Measurements from ENCODE around the gene MTFMT. TPM values are rescaled to one million over a fixed set of nuclear protein-coding genes. Genes with fewer than 3 reads are reported as not detected.
A peak's percentile ranks its signal among the peaks of the same experiment; 100 is the strongest.

MTFMT gene
- total and polyA plus RNA-seq, 4 experiments from 2014 or later, result 15.2 to 22.6 (median 19.0) TPM

DNA sequence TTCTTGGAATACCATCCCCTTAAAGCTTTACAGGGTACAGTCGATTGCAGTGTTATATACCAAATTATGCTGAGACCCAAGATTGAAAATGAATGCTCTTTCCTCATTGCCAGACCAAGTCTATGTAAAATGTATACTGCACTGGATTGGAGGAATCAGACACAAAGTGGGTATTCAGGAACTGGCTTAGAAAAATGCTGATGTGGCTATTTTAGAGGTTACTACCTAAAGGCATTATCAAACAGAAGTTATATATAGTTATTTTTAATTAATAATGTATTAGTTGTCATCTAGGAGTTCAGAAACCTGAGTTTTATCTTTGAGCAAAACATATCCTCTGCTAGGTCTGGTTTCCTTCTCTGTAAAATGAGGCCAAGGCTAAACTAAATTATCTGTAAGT is 36.1 kb downstream of the MTFMT start:
- CTCF ChIA-PET (ENCODE audit: partially characterized antibody), result interaction anchor here (1.0 kb wide), 1 partner anchor 10 kb away, joined by 3 read pairs; no protein-coding TSS in a partner anchor
- H3K9me3 Mint-ChIP-seq, result peaks cover 0 to 6% (median 0%) of the 10 kb centered on the region in 8 donors
- POLR2A ChIA-PET (ENCODE audit: partially characterized antibody), result interaction anchor here (0.5 kb wide), 1 partner anchor 1716 kb away, joined by 4 read pairs; no protein-coding TSS in a partner anchor
- no peak for DNase-seq
- no peak overlapping the region for H3K27ac ChIP-seq (ENCODE audit: low read depth, low read length)
- peak overlapping the region in 1 of 7 donors; percentile 57 for H3K27ac Mint-ChIP-seq
- H3K4me3 ChIP-seq (ENCODE audit: low read length in 2 of 2), result no peak overlapping the region
- no peaks in the 10 kb centered on the region for H3K27me3 ChIP-seq (ENCODE audit: insufficient read depth, low read length)
- peaks cover 0 to 9% of the 10 kb centered on the region in 2 donors for H3K36me3 Mint-ChIP-seq
- no peaks in the 10 kb centered on the region for H3K9me3 ChIP-seq (ENCODE audit: control insufficient read depth in 1 of 2, low read length in 2 of 2)
- no peaks in the 10 kb centered on the region for H3K36me3 ChIP-seq (ENCODE audit: insufficient read depth, low read length)
- peaks cover 16% of the 10 kb centered on the region for H3K4me1 ChIP-seq (ENCODE audit: insufficient read depth, low read length)
- H3K27me3 Mint-ChIP-seq, result no peaks in the 10 kb centered on the region
- intact Hi-C loops (cut with micrococcal nuclease), result loop anchor here (5.0 kb wide), 1 partner anchor 151 kb away; the partner anchor contains the start of gene PLEKHO2
- H3K4me3 Mint-ChIP-seq, result peak overlapping the region in 2 of 8 donors; percentile 0 to 28
- peaks cover 15 to 29% (median 19%) of the 10 kb centered on the region in 4 donors for H3K4me1 Mint-ChIP-seq

DNA sequence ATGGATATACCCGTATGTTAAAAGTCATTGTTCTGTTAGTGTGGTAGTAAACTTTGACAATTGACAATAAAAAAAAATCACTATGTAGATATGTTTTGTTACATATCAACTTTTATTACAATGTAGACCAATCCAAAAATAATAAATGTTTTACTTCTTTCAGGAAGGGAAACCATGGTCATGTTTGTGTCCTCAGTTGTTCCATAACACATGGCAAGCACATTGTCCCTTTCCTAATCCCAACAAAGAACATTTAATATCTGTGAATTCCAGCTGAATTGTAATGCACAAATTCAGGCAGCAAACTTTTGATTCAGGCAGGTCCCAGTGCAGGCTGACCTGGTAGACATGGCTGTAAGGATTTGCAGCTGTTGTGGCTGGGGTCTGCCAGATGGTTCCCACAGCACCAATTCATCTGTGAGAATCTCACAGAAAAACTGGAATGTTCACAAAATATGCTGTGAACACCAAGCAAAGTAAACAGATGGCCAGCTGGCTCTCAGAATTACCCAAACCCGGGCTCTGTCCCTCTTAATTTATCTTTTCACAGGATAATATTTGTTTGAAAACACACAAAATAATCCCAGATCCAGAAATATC is 37.8 kb downstream of the MTFMT start:
- H3K27ac Mint-ChIP-seq, result peak overlapping the region in 3 of 7 donors; percentile 29 to 49 (median 31)
- no peaks in the 10 kb centered on the region for H3K36me3 ChIP-seq (ENCODE audit: insufficient read depth, low read length)
- H3K9me3 ChIP-seq (ENCODE audit: control insufficient read depth in 1 of 2, low read length in 2 of 2), result no peaks in the 10 kb centered on the region
- peaks cover 29% of the 10 kb centered on the region for H3K4me1 ChIP-seq (ENCODE audit: insufficient read depth, low read length)
- H3K9me3 Mint-ChIP-seq, result peaks cover 0 to 6% (median 0%) of the 10 kb centered on the region in 8 donors
- no peak for DNase-seq
- H3K4me3 ChIP-seq (ENCODE audit: low read length in 2 of 2), result no peak overlapping the region
- no peaks in the 10 kb centered on the region for H3K27me3 Mint-ChIP-seq
- H3K4me3 Mint-ChIP-seq, result peak overlapping the region in 5 of 8 donors; percentile 0 to 65 (median 46)
- ChIA-PET CTCF (ENCODE audit: partially characterized antibody) (no interaction called here), POLR2A (ENCODE audit: partially characterized antibody) (interaction anchor here (1.5 to 2.2 kb wide), 2 partner anchors 98 to 313 kb away, joined by 3 to 5 read pairs; partner anchors contain the start of gene RNU5B-1)
- peaks cover 6 to 11% of the 10 kb centered on the region in 2 donors for H3K36me3 Mint-ChIP-seq
- intact Hi-C loops (cut with micrococcal nuclease), result loop anchor here (5.0 kb wide), 1 partner anchor 149 kb away; the partner anchor contains the start of gene PLEKHO2
- no peak overlapping the region for H3K27ac ChIP-seq (ENCODE audit: low read depth, low read length)
- H3K27me3 ChIP-seq (ENCODE audit: insufficient read depth, low read length), result no peaks in the 10 kb centered on the region
- peaks cover 23 to 40% (median 34%) of the 10 kb centered on the region in 4 donors for H3K4me1 Mint-ChIP-seq

DNA sequence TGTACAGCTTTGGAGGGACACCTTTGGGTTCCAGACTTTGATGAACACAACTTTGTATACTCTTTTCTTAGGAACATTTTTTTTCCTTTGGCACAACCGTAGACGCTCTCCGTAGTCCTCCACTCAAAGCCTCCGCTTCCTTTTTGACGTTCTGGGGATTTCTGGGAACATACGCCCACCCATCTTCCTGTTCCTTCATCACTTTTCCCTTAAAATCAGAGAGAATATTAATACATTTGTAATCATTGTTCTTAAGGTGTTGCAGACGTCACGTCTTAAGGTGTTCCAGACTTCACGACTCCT is 39.3 kb downstream of the MTFMT start:
- H3K27me3 Mint-ChIP-seq, result no peaks in the 10 kb centered on the region
- ChIA-PET CTCF (ENCODE audit: partially characterized antibody) (no interaction called here), POLR2A (ENCODE audit: partially characterized antibody) (interaction anchor here (0.6 to 2.2 kb wide), 7 partner anchors 19 to 315 kb away, joined by 3 to 5 read pairs (median 4); partner anchors contain the start of gene RNU5B-1)
- peak overlapping the region; percentile 87 to 99 (median 95) for H3K4me3 Mint-ChIP-seq
- H3K36me3 Mint-ChIP-seq, result peaks cover 6 to 16% of the 10 kb centered on the region in 2 donors
- peaks cover 0 to 6% (median 0%) of the 10 kb centered on the region in 8 donors for H3K9me3 Mint-ChIP-seq
- H3K4me1 ChIP-seq (ENCODE audit: insufficient read depth, low read length), result peaks cover 34% of the 10 kb centered on the region
- intact Hi-C loops (cut with micrococcal nuclease), result loop anchor here (5.0 kb wide), 1 partner anchor 148 kb away; the partner anchor contains the start of gene PLEKHO2
- H3K9me3 ChIP-seq (ENCODE audit: control insufficient read depth in 1 of 2, low read length in 2 of 2), result no peaks in the 10 kb centered on the region
- no peak for DNase-seq
- peak overlapping the region; percentile 92 to 98 (median 96) for H3K27ac Mint-ChIP-seq
- H3K27ac ChIP-seq (ENCODE audit: low read depth, low read length), result peak overlapping the region; percentile 81
- H3K4me1 Mint-ChIP-seq, result peaks cover 29 to 49% (median 41%) of the 10 kb centered on the region in 4 donors
- H3K27me3 ChIP-seq (ENCODE audit: insufficient read depth, low read length), result no peaks in the 10 kb centered on the region
- no peaks in the 10 kb centered on the region for H3K36me3 ChIP-seq (ENCODE audit: insufficient read depth, low read length)
- H3K4me3 ChIP-seq (ENCODE audit: low read length in 2 of 2), result peak overlapping the region; percentile 96 to 99

DNA sequence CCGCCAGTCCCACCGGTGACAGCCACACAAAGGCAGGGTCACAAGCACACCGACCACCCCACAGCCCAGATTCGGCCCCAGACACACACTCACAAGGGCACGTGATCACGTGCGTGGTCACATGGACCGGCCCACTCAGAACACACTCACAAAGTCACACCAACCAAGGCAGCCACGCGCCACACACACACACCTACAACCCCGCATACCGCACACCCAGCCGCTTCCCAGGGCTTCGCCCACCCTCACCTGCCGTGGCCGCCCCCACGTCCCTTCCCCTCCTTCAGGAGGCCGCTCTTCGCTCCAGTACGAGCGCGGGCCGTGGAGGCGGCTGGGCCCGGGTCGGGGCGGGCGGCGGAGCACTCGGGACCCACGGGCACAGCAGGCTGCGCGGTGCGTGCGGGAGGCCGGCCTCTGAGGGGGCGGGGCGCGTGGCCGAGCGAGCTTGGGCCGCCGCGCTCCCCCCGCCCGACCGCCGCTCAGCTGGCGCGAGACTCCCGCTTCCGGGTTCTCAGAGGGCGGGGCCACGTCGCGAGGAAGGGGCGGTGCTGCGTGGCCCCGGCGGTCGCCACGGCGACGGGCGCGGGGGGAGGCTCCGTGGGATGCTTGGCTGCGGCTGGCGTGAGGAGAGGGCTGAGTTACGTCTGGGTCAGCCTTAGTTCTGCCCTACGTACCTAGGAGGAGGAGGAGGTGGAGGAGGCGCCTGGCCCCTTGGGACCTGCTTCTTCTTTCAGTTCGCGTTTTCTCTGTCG is 39.8 kb downstream of the MTFMT start, which contains the start of gene SPG21:
Gene SPG21, minus strand, starts transcription at position 499 of the 752 bp plus-strand sequence. CDS start 6,345 bp downstream, outside the sequence.
- peaks cover 6 to 16% of the 10 kb centered on the region in 2 donors for H3K36me3 Mint-ChIP-seq
- intact Hi-C loops (cut with micrococcal nuclease), result loop anchor here (1.0 to 5.0 kb wide), 4 partner anchors 40 to 297 kb away; partner anchors contain the start of genes CLPX, MTFMT, PARP16 and PLEKHO2
- Histone ChIP-seq H3K9me3 (ENCODE audit: control insufficient read depth in 1 of 2, low read length in 2 of 2) (no peaks in the 10 kb centered on the region), H3K4me1 (ENCODE audit: insufficient read depth, low read length) (peaks cover 35% of the 10 kb centered on the region), H3K4me3 (ENCODE audit: low read length in 2 of 2) (peak within 1 kb of the TSS; percentile 96 to 99), H3K36me3 (ENCODE audit: insufficient read depth, low read length) (no peaks in the 10 kb centered on the region), H3K27me3 (ENCODE audit: insufficient read depth, low read length) (no peaks in the 10 kb centered on the region), H3K27ac (ENCODE audit: low read depth, low read length) (peak within 1 kb of the TSS; percentile 81)
- peaks cover 29 to 53% (median 42%) of the 10 kb centered on the region in 4 donors for H3K4me1 Mint-ChIP-seq
- peak within 1 kb of the TSS; percentile 93 to 99 (median 97) for H3K4me3 Mint-ChIP-seq
- ChIA-PET CTCF (ENCODE audit: partially characterized antibody) (interaction anchor here (1.0 to 1.6 kb wide), 2 partner anchors 44 to 262 kb away, joined by 3 read pairs; no protein-coding TSS in a partner anchor), POLR2A (ENCODE audit: partially characterized antibody) (interaction anchor here (0.6 to 2.2 kb wide), 9 partner anchors 19 to 315 kb away, joined by 3 to 5 read pairs (median 3); partner anchors contain the start of gene RNU5B-1)
- peak; percentile 87 to 91 (median 88) for DNase-seq
- H3K9me3 Mint-ChIP-seq, result peaks cover 0 to 6% (median 0%) of the 10 kb centered on the region in 8 donors
- peak within 1 kb of the TSS; percentile 93 to 98 (median 97) for H3K27ac Mint-ChIP-seq
- no peaks in the 10 kb centered on the region for H3K27me3 Mint-ChIP-seq

DNA sequence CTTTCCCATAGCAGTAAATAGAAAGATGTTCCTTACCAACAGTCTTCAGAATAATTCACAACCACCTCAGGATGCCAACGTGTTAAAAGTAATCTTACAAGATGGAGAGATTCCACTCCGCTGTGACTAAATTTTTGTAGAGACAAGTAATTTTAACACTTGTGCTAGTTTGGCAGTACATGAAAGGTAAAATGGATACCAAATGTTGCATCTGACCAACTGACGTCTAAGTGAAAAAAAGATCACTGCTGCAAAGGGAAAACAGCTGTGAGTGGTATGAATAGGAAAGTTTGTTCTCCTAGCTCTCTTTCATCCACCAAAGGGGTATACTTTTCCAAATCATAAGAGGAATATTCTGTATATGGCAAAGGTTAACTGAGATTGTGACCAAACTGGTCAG is 42.3 kb downstream of the MTFMT start:
- H3K4me1 ChIP-seq (ENCODE audit: insufficient read depth, low read length), result peaks cover 40% of the 10 kb centered on the region
- intact Hi-C loops (cut with micrococcal nuclease), result no loop called here
- CTCF ChIA-PET (ENCODE audit: partially characterized antibody), result no interaction called here
- no peaks in the 10 kb centered on the region for H3K27me3 ChIP-seq (ENCODE audit: insufficient read depth, low read length)
- Mint-ChIP-seq H3K36me3 (peaks cover 6 to 16% of the 10 kb centered on the region in 2 donors), H3K4me3 (peak overlapping the region in 5 of 8 donors; percentile 23 to 58 (median 46)), H3K27ac (peak overlapping the region in 3 of 7 donors; percentile 6 to 55 (median 22)), H3K9me3 (peaks cover 0 to 6% (median 0%) of the 10 kb centered on the region in 8 donors), H3K27me3 (no peaks in the 10 kb centered on the region), H3K4me1 (peaks cover 27 to 62% (median 43%) of the 10 kb centered on the region in 4 donors)
- H3K4me3 ChIP-seq (ENCODE audit: low read length in 2 of 2), result no peak overlapping the region
- DNase-seq, result no peak
- no peaks in the 10 kb centered on the region for H3K9me3 ChIP-seq (ENCODE audit: control insufficient read depth in 1 of 2, low read length in 2 of 2)
- H3K36me3 ChIP-seq (ENCODE audit: insufficient read depth, low read length), result no peaks in the 10 kb centered on the region
- POLR2A ChIA-PET (ENCODE audit: partially characterized antibody), result no interaction called here
- H3K27ac ChIP-seq (ENCODE audit: low read depth, low read length), result no peak overlapping the region

DNA sequence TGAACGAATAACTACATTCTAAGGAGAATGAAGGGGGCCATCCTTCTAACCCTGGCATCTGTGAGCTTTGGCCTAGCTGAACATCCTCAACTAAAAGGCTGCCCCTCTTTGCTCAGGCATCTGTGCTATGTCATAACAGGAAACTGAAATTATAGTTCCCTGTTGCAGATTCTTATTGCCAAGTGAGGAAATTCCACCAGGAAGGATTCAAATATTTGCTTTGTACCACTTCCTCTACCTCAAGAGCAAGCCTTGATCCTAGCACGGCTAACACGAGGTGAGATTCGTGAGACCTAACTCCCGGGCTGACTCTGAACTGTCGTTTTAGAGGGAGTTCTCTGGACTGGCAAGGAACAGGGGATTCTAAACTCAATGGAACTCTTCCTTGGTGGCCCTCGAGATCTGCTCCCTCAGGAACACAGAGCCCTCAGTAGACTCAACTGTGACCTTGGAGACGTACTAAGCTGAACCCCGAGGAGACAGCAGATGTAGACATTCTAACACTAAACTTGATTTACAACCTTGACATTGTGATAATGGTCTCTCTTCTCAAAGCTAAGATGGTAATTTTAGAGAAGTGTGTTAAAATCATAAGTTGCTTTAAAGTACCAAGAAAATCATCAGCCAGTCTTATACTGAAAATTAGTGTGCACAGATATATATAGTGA is 43.9 kb downstream of the MTFMT start:
- Histone ChIP-seq H3K4me3 (ENCODE audit: low read length in 2 of 2) (no peak overlapping the region), H3K27ac (ENCODE audit: low read depth, low read length) (no peak overlapping the region), H3K4me1 (ENCODE audit: insufficient read depth, low read length) (peaks cover 39% of the 10 kb centered on the region), H3K36me3 (ENCODE audit: insufficient read depth, low read length) (no peaks in the 10 kb centered on the region), H3K27me3 (ENCODE audit: insufficient read depth, low read length) (no peaks in the 10 kb centered on the region), H3K9me3 (ENCODE audit: control insufficient read depth in 1 of 2, low read length in 2 of 2) (no peaks in the 10 kb centered on the region)
- intact Hi-C loops (cut with micrococcal nuclease), result no loop called here
- Mint-ChIP-seq H3K27me3 (no peaks in the 10 kb centered on the region), H3K27ac (peak overlapping the region in 5 of 7 donors; percentile 30 to 65 (median 53)), H3K4me1 (peaks cover 27 to 59% (median 41%) of the 10 kb centered on the region in 4 donors), H3K9me3 (peaks cover 0 to 6% (median 0%) of the 10 kb centered on the region in 8 donors), H3K4me3 (no peak overlapping the region), H3K36me3 (peaks cover 6 to 25% of the 10 kb centered on the region in 2 donors)
- CTCF ChIA-PET (ENCODE audit: partially characterized antibody), result interaction anchor here (1.0 to 1.1 kb wide), 2 partner anchors 9 to 11 kb away, joined by 3 read pairs; no protein-coding TSS in a partner anchor
- POLR2A ChIA-PET (ENCODE audit: partially characterized antibody), result no interaction called here
- DNase-seq, result no peak

Data from CD4-positive, alpha-beta memory T cell (primary cell).